Measurements from ENCODE around the gene BANF1.

Gene BANF1, protein sequence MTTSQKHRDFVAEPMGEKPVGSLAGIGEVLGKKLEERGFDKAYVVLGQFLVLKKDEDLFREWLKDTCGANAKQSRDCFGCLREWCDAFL

GRCh38 chr11:66001942-66002647 is at the start of gene BANF1, which contains the start of gene EIF1AD:
BANF1 (plus strand) TSS chr11:66002503; CDS start chr11:66003251, 748 bp downstream.
EIF1AD (minus strand) TSS chr11:66002157; CDS start chr11:66000389, 1,768 bp downstream.
- DNase-seq: peak; percentile 97

DNA sequence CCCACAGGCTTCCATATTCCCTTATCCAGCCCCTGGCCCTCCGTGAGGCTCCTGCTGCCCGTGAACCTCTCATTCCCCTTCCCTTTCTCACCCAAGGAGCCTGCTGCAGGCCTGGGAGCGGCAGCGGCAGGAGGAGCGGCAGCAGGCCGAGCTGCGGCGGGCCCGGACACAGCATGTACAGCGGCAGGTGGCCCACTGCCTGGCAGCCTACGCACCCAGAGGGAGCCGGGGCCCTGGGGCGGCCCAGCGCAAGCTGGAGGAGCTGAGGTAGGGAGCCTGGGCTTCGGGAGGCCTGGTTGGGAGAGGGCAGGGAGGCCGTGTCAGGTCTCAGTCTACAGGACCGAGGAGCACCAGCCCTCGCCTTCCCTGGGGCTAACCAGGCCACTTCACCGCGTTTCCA is 48.8 kb upstream of the BANF1 start:
- no peak for DNase-seq

GRCh38 chr11:65954771-65955170 is 47.5 kb upstream of the BANF1 start:
- DNase-seq: no peak

DNA sequence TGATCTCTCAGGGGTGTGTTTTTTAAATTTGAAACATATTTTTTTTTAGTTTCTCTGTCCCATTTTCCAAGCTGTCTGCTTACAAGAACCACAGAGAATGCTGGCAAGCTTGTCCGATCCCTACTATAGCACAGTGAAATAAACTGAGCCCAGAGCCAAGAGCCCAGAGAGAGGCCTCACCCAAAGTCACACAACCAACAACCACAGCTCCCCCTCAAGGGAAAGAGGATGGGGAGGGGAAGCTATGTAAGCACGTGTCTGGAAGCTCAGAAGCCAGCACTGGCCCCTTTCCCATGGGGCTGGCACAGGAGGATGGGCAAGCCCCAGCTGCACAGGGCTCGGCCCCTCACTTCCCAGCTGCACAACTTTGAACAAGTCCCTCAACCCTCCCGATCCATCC is 44.0 kb upstream of the BANF1 start:
- DNase-seq: no peak

GRCh38 chr11:65958774-65959420 is 43.4 kb upstream of the BANF1 start:
- no peak for DNase-seq

DNA sequence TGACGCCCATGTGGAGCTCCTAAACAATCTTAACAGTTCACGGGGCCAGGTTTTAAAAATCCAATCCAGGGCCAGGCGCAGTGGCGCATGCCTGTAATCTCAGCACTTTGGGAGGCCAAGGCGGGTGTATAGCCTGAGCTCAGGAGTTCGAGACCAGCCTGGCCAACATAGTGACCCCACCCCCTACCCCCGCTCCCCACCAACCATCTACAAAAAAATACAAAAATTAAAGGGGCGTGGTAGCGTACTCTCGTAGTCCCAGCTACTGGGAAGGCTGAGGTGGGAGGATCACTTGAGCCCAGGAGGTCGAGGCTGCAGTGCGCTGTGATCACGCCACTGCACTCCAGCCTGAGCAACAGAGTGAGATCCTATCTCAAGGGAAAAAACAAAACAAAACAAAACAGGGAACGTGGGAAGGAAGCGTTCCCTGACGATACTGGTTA is 41.5 kb upstream of the BANF1 start:
- DNase-seq: no peak

DNA sequence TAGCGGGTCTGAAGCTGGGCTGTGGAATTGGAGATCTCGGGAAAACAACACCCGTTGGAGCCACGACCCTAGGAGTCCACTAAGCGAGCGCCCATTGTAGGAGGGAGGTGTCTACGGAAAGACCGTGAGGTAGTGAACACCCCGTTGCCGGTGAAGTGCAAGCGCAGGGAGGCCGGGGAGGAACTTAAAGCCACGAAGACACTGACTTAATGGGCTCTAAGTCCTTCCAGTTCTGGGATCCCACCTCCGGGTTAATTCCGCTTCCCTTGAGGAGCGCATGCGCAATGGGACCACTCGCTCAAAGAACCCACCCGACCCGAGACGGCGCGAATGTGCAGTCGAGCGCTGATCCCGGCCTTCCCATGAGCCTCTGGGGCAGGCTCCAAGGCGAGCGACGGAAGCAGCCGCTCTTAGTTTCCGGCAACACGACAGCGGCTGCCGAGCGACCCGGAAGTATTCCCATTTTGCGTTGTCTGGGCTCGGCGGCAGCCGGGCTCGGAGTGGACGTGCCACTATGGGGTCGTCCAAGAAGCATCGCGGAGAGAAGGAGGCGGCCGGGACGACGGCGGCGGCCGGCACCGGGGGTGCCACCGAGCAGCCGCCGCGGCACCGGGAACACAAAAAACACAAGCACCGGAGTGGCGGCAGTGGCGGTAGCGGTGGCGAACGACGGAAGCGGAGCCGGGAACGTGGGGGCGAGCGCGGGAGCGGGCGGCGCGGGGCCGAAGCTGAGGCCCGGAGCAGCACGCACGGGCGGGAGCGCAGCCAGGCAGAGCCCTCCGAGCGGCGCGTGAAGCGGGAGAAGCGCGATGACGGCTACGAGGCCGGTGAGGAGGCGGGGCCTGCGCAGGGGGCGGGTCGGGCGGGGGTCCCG is 40.8 kb upstream of the BANF1 start, which contains the start of gene SART1:
TSS of gene SART1 (plus strand) at position 468 of the 874 bp plus-strand sequence. CDS start at position 515, 47 bp downstream.
- peak; percentile 99 for DNase-seq

DNA sequence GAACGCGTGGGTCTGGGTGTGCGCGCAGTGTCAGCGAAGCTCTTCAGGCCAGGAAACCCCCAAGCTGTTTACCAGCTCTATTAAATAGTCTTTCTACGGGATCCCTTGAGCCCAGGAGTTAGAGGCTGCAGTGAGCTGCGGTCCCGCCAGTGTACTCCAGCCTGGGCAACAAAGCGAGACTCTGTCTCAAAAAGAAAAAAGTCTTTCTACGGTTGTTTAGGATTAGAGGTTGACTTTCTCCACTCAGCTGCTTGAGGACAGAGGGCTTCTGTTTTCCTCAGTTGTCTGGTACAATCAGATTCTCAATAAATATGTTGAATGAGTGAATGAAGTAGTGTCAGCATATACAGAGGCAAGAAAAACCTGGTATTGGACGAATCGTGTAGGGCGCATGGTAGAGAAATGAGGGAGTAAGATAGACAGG is 40.1 kb upstream of the BANF1 start:
- DNase-seq: no peak

- no peak for DNase-seq
Observed at GRCh38 chr11:65964906-65965305, 37.4 kb upstream of the BANF1 start.

DNA sequence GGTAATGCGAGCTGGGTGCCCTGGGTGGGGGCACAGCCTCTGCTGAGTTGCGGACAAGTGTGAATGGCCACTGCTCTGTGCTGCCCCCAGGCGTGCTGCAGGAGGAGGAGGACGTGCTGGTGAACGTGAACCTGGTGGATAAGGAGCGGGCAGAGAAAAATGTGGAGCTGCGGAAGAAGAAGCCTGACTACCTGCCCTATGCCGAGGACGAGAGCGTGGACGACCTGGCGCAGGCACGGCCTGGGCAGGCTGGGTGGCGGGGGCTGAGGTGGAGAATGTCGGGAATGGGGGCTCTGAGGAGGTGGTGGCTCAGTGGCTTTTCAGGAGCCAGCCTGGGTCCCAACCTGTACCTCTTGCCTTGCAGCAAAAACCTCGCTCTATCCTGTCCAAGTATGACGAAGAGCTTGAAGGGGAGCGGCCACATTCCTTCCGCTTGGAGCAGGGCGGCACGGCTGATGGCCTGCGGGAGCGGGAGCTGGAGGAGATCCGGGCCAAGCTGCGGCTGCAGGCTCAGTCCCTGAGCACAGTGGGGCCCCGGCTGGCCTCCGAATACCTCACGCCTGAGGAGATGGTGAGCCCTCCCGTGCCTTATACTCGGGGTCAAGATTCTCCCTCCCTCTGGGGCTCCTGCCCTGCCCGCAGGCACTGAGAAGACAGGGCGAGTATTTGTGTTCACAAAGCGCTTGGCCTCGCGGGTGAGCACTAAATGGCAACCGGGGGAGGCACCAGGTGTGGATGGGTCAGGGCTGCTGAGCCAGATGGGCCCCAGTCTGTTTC is 36.1 kb upstream of the BANF1 start:
- no peak for DNase-seq

DNA sequence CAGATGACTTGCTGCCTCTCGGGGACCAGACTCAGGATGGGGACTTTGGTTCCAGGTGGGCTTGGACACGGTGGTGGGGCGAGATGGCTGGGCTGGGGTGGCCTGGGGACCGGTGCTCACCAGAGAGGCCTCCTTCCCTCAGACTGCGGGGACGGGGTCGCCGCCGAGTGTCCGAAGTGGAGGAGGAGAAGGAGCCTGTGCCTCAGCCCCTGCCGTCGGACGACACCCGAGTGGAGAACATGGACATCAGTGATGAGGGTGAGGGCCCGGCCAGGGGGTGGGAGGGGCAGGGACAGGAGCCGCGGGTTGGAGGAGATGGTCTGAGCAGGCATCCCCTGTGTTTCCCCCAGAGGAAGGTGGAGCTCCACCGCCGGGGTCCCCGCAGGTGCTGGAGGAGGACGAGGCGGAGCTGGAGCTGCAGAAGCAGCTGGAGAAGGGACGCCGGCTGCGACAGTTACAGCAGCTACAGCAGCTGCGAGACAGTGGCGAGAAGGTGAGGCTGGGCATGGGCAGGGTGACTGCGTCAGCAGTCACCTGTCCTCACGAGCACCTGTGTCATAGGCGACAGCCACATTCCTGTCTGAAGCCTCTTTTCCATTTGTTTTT is 34.9 kb upstream of the BANF1 start:
- DNase-seq: no peak

DNA sequence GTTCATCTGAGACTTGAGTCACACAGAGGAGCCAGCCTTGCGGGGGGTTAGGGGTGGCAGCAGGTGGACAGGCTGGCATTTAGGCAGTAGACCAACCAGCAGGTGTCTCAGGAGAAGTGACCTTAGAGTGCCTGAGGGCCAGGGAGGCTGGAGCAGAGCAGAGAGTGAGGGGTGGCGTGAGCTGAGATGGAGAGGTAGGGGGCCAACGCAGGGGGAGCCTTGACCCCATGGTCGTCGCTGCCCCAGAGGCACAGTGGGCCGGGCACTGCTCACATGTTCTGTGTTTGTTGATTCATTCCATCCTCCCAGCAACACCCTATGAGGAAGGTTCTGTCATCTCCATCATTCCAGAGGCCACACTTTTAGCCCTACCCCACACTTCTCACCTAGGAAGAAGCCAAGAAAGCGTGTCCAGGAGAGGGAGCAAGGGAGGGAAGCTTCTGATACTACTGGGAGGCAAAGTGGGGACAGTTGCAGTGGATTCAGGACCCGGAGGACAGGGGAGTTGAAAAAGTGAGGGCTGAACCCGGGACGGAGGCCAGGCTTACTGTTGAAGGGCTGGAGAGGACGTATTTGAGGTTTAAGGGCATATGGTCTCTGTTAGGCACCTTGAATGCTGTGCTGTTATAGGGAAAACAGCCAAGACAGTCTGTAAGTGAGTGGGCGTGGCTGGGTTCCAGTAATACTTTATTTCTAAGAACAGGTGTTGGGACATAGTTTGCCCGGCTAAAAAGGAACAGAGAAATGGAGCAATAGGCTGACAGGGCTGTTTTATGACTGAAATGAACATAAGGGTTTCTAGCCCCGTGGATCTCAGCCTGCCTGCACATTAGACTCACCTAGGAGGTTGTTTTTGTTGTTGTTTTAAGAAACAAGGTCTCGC is 33.5 kb upstream of the BANF1 start:
- DNase-seq: no peak

DNA sequence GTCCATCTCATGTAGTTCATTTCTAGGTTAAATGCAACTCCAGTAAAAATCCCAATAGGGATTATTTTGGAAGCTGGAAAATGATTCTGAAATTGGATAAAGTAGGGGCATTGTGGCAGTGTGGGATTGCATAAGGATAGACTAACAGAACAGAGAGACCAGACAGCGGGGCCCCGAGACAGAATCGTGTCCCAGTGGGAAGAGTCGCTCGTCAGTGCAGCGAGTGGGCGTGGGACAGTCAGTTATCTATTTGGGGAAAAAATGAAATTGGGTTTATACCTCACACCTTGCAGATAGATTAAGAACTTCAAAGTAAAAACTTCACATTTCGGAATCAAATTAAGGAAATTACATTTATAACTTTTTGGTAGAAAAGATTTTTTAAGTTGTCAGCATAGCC is 30.2 kb upstream of the BANF1 start:
- DNase-seq: no peak

GRCh38 chr11:65973439-65974110 is 28.7 kb upstream of the BANF1 start:
- DNase-seq: no peak

DNA sequence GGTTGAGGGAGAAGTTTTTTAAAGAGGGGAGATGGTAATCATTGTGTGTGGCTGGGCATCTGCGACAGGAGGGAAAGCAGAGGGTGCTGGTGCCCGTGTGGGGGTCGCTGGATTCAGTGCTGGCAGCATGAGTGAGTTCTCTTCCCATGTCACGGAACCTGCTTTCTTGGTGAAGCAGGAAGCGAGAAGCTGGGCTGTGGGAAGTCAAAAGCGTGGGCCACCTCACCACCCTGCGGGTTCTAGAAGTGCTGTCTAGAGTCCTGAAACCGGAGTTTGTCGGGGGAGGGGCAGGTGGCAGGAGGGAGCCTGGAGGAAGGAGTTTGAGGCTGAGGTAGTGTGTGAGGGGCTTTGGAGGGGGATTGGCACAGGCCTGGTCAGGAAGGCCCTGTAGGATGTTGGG is 26.5 kb upstream of the BANF1 start:
- DNase-seq: no peak

DNA sequence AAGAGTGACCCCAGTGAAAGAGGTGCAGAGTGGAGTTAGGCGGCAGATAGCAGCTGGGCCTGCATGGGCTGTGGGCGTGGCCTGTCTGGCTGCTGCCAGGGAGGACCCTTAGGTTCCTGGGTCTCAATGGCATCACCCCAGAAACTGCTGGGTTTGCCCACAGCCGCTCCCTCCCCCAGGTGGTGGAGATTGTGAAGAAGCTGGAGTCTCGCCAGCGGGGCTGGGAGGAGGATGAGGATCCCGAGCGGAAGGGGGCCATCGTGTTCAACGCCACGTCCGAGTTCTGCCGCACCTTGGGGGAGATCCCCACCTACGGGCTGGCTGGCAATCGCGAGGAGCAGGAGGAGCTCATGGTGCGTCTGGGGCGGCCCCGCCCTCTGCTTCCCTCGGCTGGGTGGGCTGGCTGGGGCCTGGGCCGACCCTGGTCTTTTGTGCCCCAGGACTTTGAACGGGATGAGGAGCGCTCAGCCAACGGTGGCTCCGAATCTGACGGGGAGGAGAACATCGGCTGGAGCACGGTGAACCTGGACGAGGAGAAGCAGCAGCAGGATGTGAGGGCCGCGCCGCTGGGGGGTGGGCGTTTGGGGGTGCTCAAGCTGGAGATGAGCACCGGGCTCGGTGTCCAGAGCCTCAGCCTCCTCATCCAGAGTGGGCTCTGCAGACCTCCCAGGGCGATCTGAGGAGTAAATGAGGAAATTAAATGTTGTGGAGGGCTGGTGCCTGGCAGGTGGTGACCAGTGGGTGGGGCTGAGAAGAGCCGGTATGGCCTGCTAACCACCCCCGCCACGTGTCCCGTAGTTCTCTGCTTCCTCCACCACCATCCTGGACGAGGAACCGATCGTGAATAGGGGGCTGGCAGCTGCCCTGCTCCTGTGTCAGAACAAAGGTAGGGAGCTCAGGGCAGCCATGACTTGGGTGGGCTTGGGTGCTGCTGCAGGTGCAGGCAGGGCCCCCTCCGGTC is 25.8 kb upstream of the BANF1 start:
- DNase-seq: no peak

GRCh38 chr11:65977621-65978390 is 24.5 kb upstream of the BANF1 start:
- DNase-seq: no peak
